PC-3 (cell line): Measurements from ENCODE around the gene KTN1. TPM values are rescaled to one million over a fixed set of nuclear protein-coding genes. Genes with fewer than 3 reads are reported as not detected.

ENCODE experiments used
- ATAC-seq: fragments of 200-7000 bp; cut with Tn5 transposase; 2 replicates; pipeline ENCODE4 v1.9.1; 2020; ENCODE audit warnings: mild to moderate bottlenecking, moderate library complexity
- BruUV-seq: library from RNA; stranded (reverse); fragments of 400-500 nt; replicated peaks from 2 replicates; lab custom pipeline; 2021; lab: Mats Ljungman, UMichigan
- CTCF ChIA-PET: fragments of 300-600 bp; sonication (Branson Sonifier 250); formaldehyde crosslinking; loops from one replicate; lab custom pipeline; 2022; ENCODE audit warnings: antibody characterized with exemption; lab: Charles Lee
- POLR2A ChIA-PET: fragments of 300-600 bp; sonication (Branson Sonifier 250); formaldehyde crosslinking; loops from one replicate; lab custom pipeline; 2022; ENCODE audit warnings: antibody characterized with exemption; ENCODE audit not compliant: unreplicated experiment; lab: Charles Lee
- DNase-seq: peaks from one replicate; pipeline ENCODE4 v3.0.0-alpha.2; 2015
- H2AFZ ChIP-seq: fragments of 300-600 bp; sonication (generic); 2 replicates; pipeline ENCODE4 v1.6.0; 2016; ENCODE audit warnings: antibody characterized with exemption, low read length
- H3F3A ChIP-seq: fragments of 300-600 bp; sonication (generic); one replicate; pipeline ENCODE4 v1.6.0; 2017; ENCODE audit warnings: antibody characterized with exemption, low read length, control low read depth, mild to moderate bottlenecking; ENCODE audit not compliant: unreplicated experiment
- H3K27ac ChIP-seq: fragments of 300-600 bp; sonication (generic); 2 replicates; pipeline ENCODE4 v1.5.1; 2016; ENCODE audit warnings: mild to moderate bottlenecking, low read length
- H3K27me3 ChIP-seq: fragments of 300-600 bp; sonication (generic); 2 replicates; pipeline ENCODE4 v1.6.1; 2016; ENCODE audit warnings: low read length, mixed read lengths
- H3K36me3 ChIP-seq: fragments of 300-600 bp; sonication (generic); 2 replicates; pipeline ENCODE4 v1.6.1; 2016; ENCODE audit warnings: low read depth, mixed run types, low read length, mixed read lengths
- H3K4me1 ChIP-seq: fragments of 300-600 bp; sonication (generic); 2 replicates; pipeline ENCODE4 v1.5.1; 2016; ENCODE audit warnings: low read length; ENCODE audit not compliant: insufficient read depth
- H3K4me2 ChIP-seq: fragments of 300-600 bp; sonication (generic); 2 replicates; pipeline ENCODE4 v1.6.0; 2016; ENCODE audit warnings: low read length
- H3K4me3 ChIP-seq: fragments of 300-600 bp; sonication (generic); 2 replicates; pipeline ENCODE4 v1.5.1; 2016; ENCODE audit warnings: mild to moderate bottlenecking, low read length, mixed read lengths
- H3K79me2 ChIP-seq: fragments of 300-600 bp; sonication (generic); 2 replicates; pipeline ENCODE4 v1.6.1; 2017; ENCODE audit warnings: low read length, mixed read lengths
- H3K9ac ChIP-seq: fragments of 300-600 bp; sonication (generic); 2 replicates; pipeline ENCODE4 v1.6.0; 2016; ENCODE audit warnings: mild to moderate bottlenecking, low read length
- H3K9me2 ChIP-seq: fragments of 300-600 bp; sonication (generic); replicated peaks from 2 replicates; pipeline ENCODE4 v1.6.1; 2016; ENCODE audit warnings: mixed run types, low read length, mixed read lengths
- H3K9me3 ChIP-seq: fragments of 300-600 bp; sonication (generic); 2 replicates; pipeline ENCODE4 v1.6.1; 2016; ENCODE audit warnings: low read length, mixed read lengths
- H4K20me1 ChIP-seq: fragments of 300-600 bp; sonication (generic); 2 replicates; pipeline ENCODE4 v1.6.1; 2016; ENCODE audit warnings: low read length, mixed read lengths
- EZH2 ChIP-seq: fragments of 300-600 bp; sonication (generic); IDR thresholded peaks from one replicate; pipeline ENCODE4 v1.6.1; 2017; ENCODE audit warnings: antibody characterized with exemption, mild to moderate bottlenecking, low read length; ENCODE audit not compliant: unreplicated experiment
- EZH2phosphoT487 ChIP-seq: fragments of 300-600 bp; sonication (generic); IDR thresholded peaks from 2 replicates; pipeline ENCODE4 v1.6.1; 2018; ENCODE audit warnings: mild to moderate bottlenecking, antibody characterized with exemption, low read length, borderline replicate concordance
- intact Hi-C: fragments of 100-400 bp; cut with micrococcal nuclease; formaldehyde crosslinking; loops from 2 replicates; pipeline ENCODE4 v1.9.0; 2023
- total RNA-seq: library from RNA; depleted of rRNA; stranded (reverse); fragments of >200 nt; gene quantifications from 2 replicates; pipeline ENCODE4 v1.2.3, GENCODE V29; 2014
- TF ChIP-seq, protein P1 (sequence below): fragments of 300-600 bp; sonication (generic); conservative IDR thresholded peaks from 2 replicates; pipeline ENCODE4 v1.5.1; 2017; ENCODE audit warnings: antibody characterized with exemption, low read depth, mild to moderate bottlenecking, low read length

Gene KTN1
- total RNA-seq, 1 experiment from 2014 or later: 251 TPM

DNA sequence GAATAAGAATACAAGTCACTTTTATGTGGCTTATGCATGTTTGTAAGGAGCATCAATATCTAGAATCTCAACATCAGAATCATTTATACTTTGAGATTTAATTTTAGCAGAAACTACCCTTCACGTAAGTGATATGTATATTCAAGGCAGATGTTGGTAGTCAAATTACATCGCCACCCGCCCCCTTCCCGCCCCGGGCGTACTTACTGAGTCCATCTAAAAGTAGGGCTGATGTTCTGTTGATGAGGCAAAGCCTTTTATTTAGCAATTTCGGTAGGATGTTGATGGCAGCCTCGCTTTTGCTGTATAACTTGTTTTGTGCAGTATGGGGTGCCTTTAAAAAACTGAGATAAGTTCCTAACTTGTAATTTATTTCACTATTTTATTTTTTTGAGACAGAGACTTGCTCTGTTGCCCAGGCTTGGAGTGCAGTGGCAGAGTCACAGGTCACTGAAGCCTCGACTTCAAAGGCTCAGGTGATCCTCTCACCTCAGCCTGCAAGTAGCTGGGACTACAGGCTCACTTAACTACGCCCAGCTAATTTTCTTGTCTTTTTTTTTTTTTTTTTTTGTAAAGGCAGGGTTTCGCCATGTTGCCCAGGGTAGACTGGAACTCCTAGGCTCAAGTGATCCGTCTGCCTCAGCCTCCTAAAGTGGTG lies 30.8 kb downstream of the KTN1 start:
- POLR2A ChIA-PET: no interaction called here
- no peak overlapping the region for H3K9ac ChIP-seq
- no TSS peak for BruUV-seq
- peaks cover 16% of the 10 kb centered on the region; the same call in 1 of the 2 replicates for H3K36me3 ChIP-seq
- intact Hi-C loops: no loop called here
- peaks cover 43% of the 10 kb centered on the region for H3K4me1 ChIP-seq
- 0 out of 2 replicates have a peak, but pooled peaks cover 4% of the 10 kb centered on the region for H4K20me1 ChIP-seq
- no peaks in the 10 kb centered on the region for H3K9me2 ChIP-seq
- DNase-seq (no peak), ATAC-seq (no peak)
- H3K4me2 ChIP-seq: no peak overlapping the region
- no peaks in the 10 kb centered on the region for H3F3A ChIP-seq
- peaks cover 90% of the 10 kb centered on the region for H3K79me2 ChIP-seq
- CTCF ChIA-PET: no interaction called here
- TF ChIP-seq EZH2phosphoT487 (no peak), EZH2 (no peak)
- TF ChIP-seq, protein P1, sequence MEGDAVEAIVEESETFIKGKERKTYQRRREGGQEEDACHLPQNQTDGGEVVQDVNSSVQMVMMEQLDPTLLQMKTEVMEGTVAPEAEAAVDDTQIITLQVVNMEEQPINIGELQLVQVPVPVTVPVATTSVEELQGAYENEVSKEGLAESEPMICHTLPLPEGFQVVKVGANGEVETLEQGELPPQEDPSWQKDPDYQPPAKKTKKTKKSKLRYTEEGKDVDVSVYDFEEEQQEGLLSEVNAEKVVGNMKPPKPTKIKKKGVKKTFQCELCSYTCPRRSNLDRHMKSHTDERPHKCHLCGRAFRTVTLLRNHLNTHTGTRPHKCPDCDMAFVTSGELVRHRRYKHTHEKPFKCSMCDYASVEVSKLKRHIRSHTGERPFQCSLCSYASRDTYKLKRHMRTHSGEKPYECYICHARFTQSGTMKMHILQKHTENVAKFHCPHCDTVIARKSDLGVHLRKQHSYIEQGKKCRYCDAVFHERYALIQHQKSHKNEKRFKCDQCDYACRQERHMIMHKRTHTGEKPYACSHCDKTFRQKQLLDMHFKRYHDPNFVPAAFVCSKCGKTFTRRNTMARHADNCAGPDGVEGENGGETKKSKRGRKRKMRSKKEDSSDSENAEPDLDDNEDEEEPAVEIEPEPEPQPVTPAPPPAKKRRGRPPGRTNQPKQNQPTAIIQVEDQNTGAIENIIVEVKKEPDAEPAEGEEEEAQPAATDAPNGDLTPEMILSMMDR: no peak
- H3K4me3 ChIP-seq: no peak overlapping the region
- H3K27me3 ChIP-seq: no peaks in the 10 kb centered on the region
- H3K27ac ChIP-seq: no peak overlapping the region
- H3K9me3 ChIP-seq: no peaks in the 10 kb centered on the region
- H2AFZ ChIP-seq: no peak overlapping the region

DNA sequence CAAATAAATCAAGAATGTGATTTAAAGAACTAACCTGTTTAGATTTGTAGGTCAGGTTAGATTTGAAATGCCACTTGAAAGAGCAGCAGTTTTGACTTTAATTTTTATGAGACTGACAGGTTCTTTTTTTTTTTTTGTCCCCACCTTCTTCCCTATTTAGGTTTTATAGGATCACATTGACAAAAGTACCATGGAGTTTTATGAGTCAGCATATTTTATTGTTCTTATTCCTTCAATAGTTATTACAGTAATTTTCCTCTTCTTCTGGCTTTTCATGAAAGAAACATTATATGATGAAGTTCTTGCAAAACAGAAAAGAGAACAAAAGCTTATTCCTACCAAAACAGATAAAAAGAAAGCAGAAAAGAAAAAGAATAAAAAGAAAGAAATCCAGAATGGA lies 31.9 kb downstream of the KTN1 start:
- peak; percentile 18; the same call in 1 of the 2 replicates for ATAC-seq
- Histone ChIP-seq H3K4me2 (peak overlapping the region; percentile 17), H3K4me1 (peaks cover 33% of the 10 kb centered on the region), H3K27ac (peak overlapping the region; percentile 10; the same call in 1 of the 2 replicates), H4K20me1 (0 out of 2 replicates have a peak, but pooled peaks cover 4% of the 10 kb centered on the region), H3K9me3 (no peaks in the 10 kb centered on the region), H3K9ac (no peak overlapping the region), H3F3A (no peaks in the 10 kb centered on the region), H3K9me2 (no peaks in the 10 kb centered on the region), H3K4me3 (no peak overlapping the region), H3K36me3 (peaks cover 26% of the 10 kb centered on the region), H3K27me3 (no peaks in the 10 kb centered on the region), H2AFZ (no peak overlapping the region), H3K79me2 (peaks cover 80% of the 10 kb centered on the region)
- no TSS peak for BruUV-seq
- intact Hi-C loops: no loop called here
- peak; percentile 47 for DNase-seq
- ChIA-PET POLR2A (no interaction called here), CTCF (no interaction called here)
- TF ChIP-seq EZH2 (no peak), EZH2phosphoT487 (no peak)
- TF ChIP-seq, protein P1: no peak

DNA sequence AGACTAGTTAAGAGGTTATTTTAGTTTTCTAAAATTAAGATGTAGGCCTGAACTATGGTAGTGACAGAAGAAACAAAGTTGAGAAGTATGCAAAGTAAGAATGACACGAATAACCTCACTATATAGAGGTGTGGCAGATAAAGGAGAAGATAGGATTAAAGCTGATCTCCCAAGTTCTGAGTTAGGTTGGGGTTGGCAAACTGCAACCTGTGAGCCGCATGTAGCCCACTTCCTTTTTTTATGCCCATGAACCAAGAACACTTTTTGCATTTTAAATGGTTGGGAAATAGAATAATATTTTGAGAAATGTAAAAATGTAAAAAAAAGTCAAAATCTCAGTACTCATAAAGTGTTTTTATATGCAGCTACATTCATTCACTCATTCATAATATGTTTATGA lies 34.3 kb downstream of the KTN1 start:
- Histone ChIP-seq H4K20me1 (0 out of 2 replicates have a peak, but pooled peaks cover 4% of the 10 kb centered on the region), H3F3A (no peaks in the 10 kb centered on the region), H3K4me3 (no peak overlapping the region), H3K36me3 (peaks cover 49% of the 10 kb centered on the region), H3K4me1 (peaks cover 26% of the 10 kb centered on the region), H3K27me3 (no peaks in the 10 kb centered on the region), H3K4me2 (no peak overlapping the region), H3K9ac (no peak overlapping the region), H2AFZ (no peak overlapping the region), H3K9me3 (0 out of 2 replicates have a peak, but pooled peaks cover 6% of the 10 kb centered on the region), H3K27ac (no peak overlapping the region), H3K9me2 (no peaks in the 10 kb centered on the region), H3K79me2 (peaks cover 55% of the 10 kb centered on the region)
- intact Hi-C loops: no loop called here
- ChIA-PET POLR2A (no interaction called here), CTCF (no interaction called here)
- no peak for ATAC-seq
- DNase-seq: no peak
- BruUV-seq: no TSS peak
- TF ChIP-seq, protein P1: no peak
- TF ChIP-seq EZH2phosphoT487 (no peak), EZH2 (no peak)
